WTC11 (cell line): ENCODE measurements around the gene NFIC.
"Not testable (repeated sequence)": the region's sequence is repeated elsewhere in the genome, so short reads cannot be mapped to it uniquely, and the experiment has no call there.

Experiments
- CTCF ChIP-seq: fragments of 200-600 bp; IDR thresholded peaks from 2 replicates; pipeline ENCODE4 v1.8.0; 2022; ENCODE audit warnings: antibody characterized with exemption
- ERG ChIP-seq: fragments of 250-450 bp; sonication (Bioruptor Pico); IDR thresholded peaks from 2 replicates; pipeline ENCODE4 v1.8.0; 2021; ENCODE audit warnings: mild to moderate bottlenecking
- ETV6 ChIP-seq: sonication (generic); formaldehyde crosslinking; IDR thresholded peaks from 2 replicates; pipeline ENCODE4 v1.8.1; 2022; ENCODE audit warnings: mild to moderate bottlenecking, missing genetic modification reagents
- NFE2L1 ChIP-seq: sonication (generic); formaldehyde crosslinking; IDR thresholded peaks from 2 replicates; pipeline ENCODE4 v1.8.1; 2023; ENCODE audit warnings: missing genetic modification reagents
- NR1H2 ChIP-seq: sonication (generic); formaldehyde crosslinking; IDR thresholded peaks from 2 replicates; pipeline ENCODE4 v1.9.0; 2021; ENCODE audit warnings: mild to moderate bottlenecking, moderate library complexity, missing genetic modification reagents
- ZNF121 ChIP-seq: sonication (generic); formaldehyde crosslinking; IDR thresholded peaks from 2 replicates; pipeline ENCODE4 v1.8.0; 2023; ENCODE audit warnings: missing genetic modification reagents

GRCh38 chr19:3430366-3430680 lies 63.9 kb downstream of the NFIC start:
- TF ChIP-seq ZNF121; ERG (CRISPR knock-in tag); ETV6 (CRISPR knock-in tag); NFE2L1; NR1H2 (CRISPR knock-in tag); CTCF: not testable (repeated sequence)
